ENCODE measurements around the gene SMYD4.
A peak's percentile ranks its signal among the peaks of the same experiment; 100 is the strongest.

SMYD4 gene

GRCh38 chr17:1786708-1787107 lies 43.0 kb downstream of the SMYD4 start:
- TF ChIP-seq, protein P1, sequence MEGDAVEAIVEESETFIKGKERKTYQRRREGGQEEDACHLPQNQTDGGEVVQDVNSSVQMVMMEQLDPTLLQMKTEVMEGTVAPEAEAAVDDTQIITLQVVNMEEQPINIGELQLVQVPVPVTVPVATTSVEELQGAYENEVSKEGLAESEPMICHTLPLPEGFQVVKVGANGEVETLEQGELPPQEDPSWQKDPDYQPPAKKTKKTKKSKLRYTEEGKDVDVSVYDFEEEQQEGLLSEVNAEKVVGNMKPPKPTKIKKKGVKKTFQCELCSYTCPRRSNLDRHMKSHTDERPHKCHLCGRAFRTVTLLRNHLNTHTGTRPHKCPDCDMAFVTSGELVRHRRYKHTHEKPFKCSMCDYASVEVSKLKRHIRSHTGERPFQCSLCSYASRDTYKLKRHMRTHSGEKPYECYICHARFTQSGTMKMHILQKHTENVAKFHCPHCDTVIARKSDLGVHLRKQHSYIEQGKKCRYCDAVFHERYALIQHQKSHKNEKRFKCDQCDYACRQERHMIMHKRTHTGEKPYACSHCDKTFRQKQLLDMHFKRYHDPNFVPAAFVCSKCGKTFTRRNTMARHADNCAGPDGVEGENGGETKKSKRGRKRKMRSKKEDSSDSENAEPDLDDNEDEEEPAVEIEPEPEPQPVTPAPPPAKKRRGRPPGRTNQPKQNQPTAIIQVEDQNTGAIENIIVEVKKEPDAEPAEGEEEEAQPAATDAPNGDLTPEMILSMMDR (IDR thresholded peaks at IDR 0.05; ENCODE audit: insufficient read depth, low read depth, low read length, missing control alignments) = no peak

DNA sequence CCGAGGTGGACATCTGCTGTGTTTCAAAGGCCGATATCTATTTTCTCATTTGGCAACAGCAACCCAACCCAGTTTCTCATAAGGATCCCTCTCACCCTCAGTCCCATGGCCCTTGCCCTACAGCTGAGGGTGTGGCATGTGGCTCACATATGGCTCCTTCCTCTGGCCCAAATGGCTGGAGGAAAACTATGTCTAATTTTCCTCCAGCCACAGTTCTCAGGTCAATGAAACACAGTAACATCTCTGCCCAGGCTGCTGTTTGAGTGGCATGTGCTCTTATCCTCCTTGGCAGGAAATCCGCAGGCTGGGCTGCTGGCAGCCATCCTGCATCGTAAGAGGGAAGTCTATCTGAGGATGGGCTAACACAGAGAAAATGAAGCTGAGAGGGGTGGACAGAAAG lies 43.8 kb downstream of the SMYD4 start:
- H3K4me3 ChIP-seq (ENCODE audit: low read depth, low read length) = no peak overlapping the region
- TF ChIP-seq, protein P1 (IDR thresholded peaks at IDR 0.05; ENCODE audit: insufficient read depth, low read depth, low read length, missing control alignments) = no peak
- DNase-seq (ENCODE audit: low read depth) = no peak

More at GRCh38 chr17:1786708-1787107, 43.0 kb downstream of the SMYD4 start:
- no peak for DNase-seq (ENCODE audit: low read depth)
- no peak overlapping the region for H3K4me3 ChIP-seq (ENCODE audit: low read depth, low read length)

- no peak overlapping the region for H3K4me3 ChIP-seq (ENCODE audit: low read depth, low read length)
- TF ChIP-seq, protein P1 (IDR thresholded peaks at IDR 0.05; ENCODE audit: insufficient read depth, low read depth, low read length, missing control alignments) = no peak
- peak; percentile 34 for DNase-seq (ENCODE audit: low read depth)
These were observed 45.7 kb downstream of the SMYD4 start for GRCh38 chr17:1783834-1784611.

GRCh38 chr17:1783271-1783670 lies 46.4 kb downstream of the SMYD4 start:
- TF ChIP-seq, protein P1 (IDR thresholded peaks at IDR 0.05; ENCODE audit: insufficient read depth, low read depth, low read length, missing control alignments) = no peak
- no peak for DNase-seq (ENCODE audit: low read depth)
- H3K4me3 ChIP-seq (ENCODE audit: low read depth, low read length) = no peak overlapping the region

DNA sequence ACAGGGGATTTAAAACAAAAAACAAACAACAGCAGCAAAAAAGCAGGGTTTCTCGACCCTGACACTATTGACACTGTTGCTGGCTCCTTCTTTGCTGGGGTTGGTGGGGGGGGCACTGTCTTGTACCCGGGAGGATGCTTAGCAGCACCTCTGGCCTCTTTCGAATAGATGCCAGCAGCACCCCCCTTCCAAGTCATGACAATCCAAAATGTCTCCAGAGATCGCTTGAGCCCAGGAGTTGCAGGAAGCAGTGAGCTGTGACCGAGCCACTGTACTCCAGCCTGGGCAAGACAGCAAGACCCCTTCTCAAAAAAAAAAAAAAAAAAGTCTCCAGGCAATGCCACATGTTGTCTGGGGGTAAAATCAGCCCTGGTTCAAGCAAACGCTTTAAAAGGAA lies 47.5 kb downstream of the SMYD4 start:
- TF ChIP-seq, protein P1 (IDR thresholded peaks at IDR 0.05; ENCODE audit: insufficient read depth, low read depth, low read length, missing control alignments) = no peak
- no peak for DNase-seq (ENCODE audit: low read depth)
- no peak overlapping the region for H3K4me3 ChIP-seq (ENCODE audit: low read depth, low read length)

DNA sequence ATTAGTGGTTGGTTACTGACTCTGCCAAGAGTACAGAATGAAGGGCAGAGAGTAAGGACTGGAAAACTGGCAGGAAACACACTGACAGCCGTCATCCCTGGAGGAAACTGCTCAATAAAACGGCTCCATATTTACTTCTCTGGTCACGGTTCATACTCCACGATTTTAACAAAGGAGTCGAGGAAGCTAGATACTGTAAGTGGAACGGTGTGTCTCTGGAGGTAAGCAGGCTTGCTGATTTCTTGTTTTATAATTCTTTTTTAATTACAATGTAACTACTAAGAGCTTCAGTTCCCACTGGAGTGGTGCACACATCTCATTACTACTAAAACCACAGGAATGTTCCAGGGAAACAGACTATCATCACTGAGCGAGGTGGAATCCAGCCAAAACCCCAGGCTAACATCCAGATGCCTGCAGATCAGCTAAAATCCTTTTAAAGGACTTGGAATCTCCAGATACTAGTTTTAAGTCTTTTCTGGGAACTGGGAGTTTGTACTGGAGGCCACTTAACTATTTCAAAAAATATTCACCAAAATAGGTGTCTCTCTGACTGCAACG lies 50.1 kb downstream of the SMYD4 start:
- no peak overlapping the region for H3K4me3 ChIP-seq (ENCODE audit: low read depth, low read length)
- TF ChIP-seq, protein P1 (IDR thresholded peaks at IDR 0.05; ENCODE audit: insufficient read depth, low read depth, low read length, missing control alignments) = no peak
- DNase-seq (ENCODE audit: low read depth) = no peak
